ENCODE results near the gene CBX1. TPM values are rescaled to one million over a fixed set of nuclear protein-coding genes. Genes with fewer than 3 reads are reported as not detected.

The CBX1 gene
- total and polyA plus RNA-seq, 2 of the 13 experiments (the other 11 are each of a cell fraction or from before 2014, with no cell fraction given) = 17.8 to 108 TPM

GRCh38 chr17:48048384-48049126 is 52.7 kb downstream of the CBX1 start (continued):
- 0 out of 2 replicates have a peak, but pooled peaks have one; percentile 49 for TF ChIP-seq IRF1 (CRISPR knock-in tag; IDR thresholded peaks at IDR 0.05; ENCODE audit: low read depth)
- peak; percentile 25 for TF ChIP-seq BRD4 (CRISPR knock-in tag; IDR thresholded peaks at IDR 0.05)
- no peak for TF ChIP-seq SUZ12 (IDR thresholded peaks at IDR 0.05; ENCODE audit: low read depth, low read length)
- 0 out of 2 replicates have a peak, but pooled peaks have one; percentile 64 for TF ChIP-seq SP140L (CRISPR knock-in tag; IDR thresholded peaks at IDR 0.05; ENCODE audit: borderline replicate concordance)
- TF ChIP-seq ZBTB38 (CRISPR knock-in tag; IDR thresholded peaks at IDR 0.05) = no peak
- 0 out of 2 replicates have a peak, but pooled peaks have one; percentile 13 for TF ChIP-seq MLXIP (CRISPR knock-in tag; IDR thresholded peaks at IDR 0.05; ENCODE audit: borderline replicate concordance)
- TF ChIP-seq ZFYVE20 (CRISPR knock-in tag; IDR thresholded peaks at IDR 0.05; ENCODE audit: borderline replicate concordance, low read depth) = no peak; the same call in 1 of the 2 replicates
- no peak; the same call in 1 of the 2 replicates for TF ChIP-seq ZNF772 (CRISPR knock-in tag; IDR thresholded peaks at IDR 0.05)
- peak; percentile 78 for TF ChIP-seq PRDM10 (CRISPR knock-in tag; IDR thresholded peaks at IDR 0.05; ENCODE audit: low read depth)
- TF ChIP-seq KAT8 (CRISPR knock-in tag; IDR thresholded peaks at IDR 0.05) = peak; percentile 85
- peak; percentile 80 for TF ChIP-seq BHLHE40 (IDR thresholded peaks at IDR 0.05; ENCODE audit: low read length)
- TF ChIP-seq HNRNPH1 (optimal IDR thresholded peaks at IDR 0.05; ENCODE audit: low read depth, low read length) = no peak
- TF ChIP-seq EHMT2 (IDR thresholded peaks at IDR 0.05; ENCODE audit: borderline replicate concordance, low read depth, low read length) = no peak
- peak; percentile 90 for TF ChIP-seq HBP1 (CRISPR knock-in tag; IDR thresholded peaks at IDR 0.05; ENCODE audit: low read depth)
- TF ChIP-seq ZNF205 (CRISPR knock-in tag; IDR thresholded peaks at IDR 0.05) = no peak; the same call in 1 of the 2 replicates
- peak; percentile 65 for TF ChIP-seq IKZF4 (CRISPR knock-in tag; IDR thresholded peaks at IDR 0.05; ENCODE audit: borderline replicate concordance, low read depth, not compliant biosample characterization)
- peak; percentile 75; the same call in 1 of the 2 replicates for TF ChIP-seq ZNF776 (CRISPR knock-in tag; IDR thresholded peaks at IDR 0.05)
- peak; percentile 96 for TF ChIP-seq RBFOX2 (IDR thresholded peaks at IDR 0.05; ENCODE audit: low read depth, low read length)
- peak; percentile 58; the same call in 1 of the 2 replicates for TF ChIP-seq ZIK1 (CRISPR knock-in tag; IDR thresholded peaks at IDR 0.05; ENCODE audit: borderline replicate concordance, low read depth)
